NOMO-1 treated with dmso at 0.1 percent for 144 hours (cell line): ENCODE measurements around the gene SNRPA1.

Source experiments
- DNase-seq: peaks from one replicate; lab custom pipeline; 2025; ENCODE audit not compliant: unreplicated experiment; lab: John Stamatoyannopoulos, UW

The SNRPA1 gene

DNA sequence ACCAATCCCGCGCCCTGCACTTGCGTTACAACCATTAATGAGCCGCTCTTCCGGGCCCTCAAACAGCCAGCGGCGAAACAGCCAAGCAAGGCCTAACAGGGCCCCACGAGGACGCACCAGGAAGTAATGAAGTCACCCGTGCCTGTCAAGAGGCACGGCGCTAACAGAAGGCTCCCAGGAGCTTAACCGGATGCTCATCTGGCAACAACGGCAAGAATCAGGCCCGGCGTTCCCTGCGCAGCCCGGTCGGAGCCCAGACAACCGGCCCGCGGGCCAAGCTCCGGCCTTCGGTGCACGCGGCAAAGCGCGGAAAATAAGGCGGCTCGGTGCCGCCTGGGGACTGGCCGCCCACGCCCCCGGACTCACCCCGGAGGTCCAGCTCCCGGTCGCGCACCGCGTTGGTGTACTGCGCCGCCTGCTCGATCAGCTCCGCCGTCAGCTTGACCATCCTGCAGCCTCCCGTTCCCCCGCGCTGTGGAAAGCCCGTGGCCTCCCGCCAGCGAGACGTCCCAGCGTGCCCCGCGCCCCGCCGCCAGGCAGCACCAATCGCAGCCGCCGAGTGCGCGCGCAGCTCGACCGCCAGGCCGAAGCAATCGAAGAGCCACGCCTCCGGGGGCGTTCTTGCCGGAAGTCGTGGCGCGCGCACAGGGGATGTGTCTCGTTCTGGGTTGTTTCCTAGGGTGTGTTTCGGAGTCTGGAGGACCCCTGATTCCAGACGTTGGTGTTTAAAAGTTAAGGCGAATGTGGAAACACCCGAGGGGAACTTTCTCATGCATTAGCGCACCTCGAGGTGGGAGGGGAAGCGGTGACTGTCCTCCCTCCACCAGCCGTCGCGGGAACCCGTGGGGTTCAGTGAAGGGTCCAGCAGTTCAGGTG is at the start of gene SNRPA1:
SNRPA1 (minus strand) TSS at position 518 of the 876 bp plus-strand sequence; CDS start at position 448, 70 bp downstream.
- DNase-seq, result peak; percentile 91

DNA sequence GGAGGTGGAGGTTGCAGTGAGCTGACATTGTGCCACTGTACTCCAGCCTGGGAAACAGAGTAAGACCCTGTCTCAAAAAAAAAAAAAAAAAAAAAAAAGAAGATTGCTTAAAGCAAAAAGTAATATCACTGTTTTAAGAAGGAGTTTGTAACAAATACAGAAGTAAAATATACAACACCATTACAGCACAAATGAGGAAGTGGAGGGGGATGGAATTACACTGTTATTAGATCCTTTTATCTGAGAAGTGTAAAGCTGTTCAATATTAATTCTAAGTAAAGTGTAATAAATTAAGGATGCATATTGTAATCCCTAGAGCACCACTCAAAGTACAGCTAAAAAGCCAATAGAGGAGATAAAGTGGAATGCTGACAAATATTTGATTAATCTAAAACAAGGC is 47.0 kb upstream of the SNRPA1 start:
- peak; percentile 4 for DNase-seq

- DNase-seq, result no peak
These were observed 43.5 kb upstream of the SNRPA1 start for GRCh38 chr15:101338502-101339057.

- DNase-seq, result no peak
These were observed 42.9 kb upstream of the SNRPA1 start for GRCh38 chr15:101337976-101338375.

DNA sequence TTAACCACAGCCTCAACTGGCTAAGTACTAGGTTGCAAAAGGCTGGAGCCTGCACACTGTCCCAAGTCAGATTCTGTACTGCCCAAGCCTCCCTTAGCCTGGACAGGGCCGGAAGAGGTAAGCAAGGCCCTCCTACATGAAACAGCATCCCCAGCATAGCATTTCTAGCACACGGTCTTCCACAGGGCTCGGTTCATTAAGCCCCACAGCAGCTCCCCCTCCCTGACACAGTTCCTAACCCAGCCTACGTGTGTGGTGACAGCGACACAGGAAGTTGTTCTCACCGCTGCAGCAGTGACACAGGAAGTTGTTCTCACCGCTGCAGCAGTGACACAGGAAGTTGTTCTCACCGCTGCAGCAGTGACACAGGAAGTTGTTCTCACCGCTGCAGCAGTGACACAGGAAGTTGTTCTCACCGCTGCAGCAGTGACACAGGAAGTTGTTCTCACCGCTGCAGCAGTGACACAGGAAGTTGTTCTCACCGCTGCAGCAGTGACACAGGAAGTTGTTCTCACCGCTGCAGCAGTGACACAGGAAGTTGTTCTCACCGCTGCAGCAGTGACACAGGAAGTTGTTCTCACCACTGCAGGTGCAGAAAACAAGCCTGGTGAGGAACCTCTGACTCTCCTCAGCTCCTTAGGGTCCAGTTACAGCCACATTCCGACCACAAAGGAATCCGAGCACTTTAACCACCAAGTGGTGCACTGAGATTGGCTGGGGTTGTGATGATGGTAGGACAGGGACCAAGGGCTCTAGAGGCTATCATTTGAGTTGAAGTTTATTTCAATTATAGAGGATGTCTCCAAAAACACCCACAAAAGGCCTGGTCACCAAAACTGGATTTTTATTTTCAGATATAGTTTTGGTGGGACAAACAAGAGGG is 39.1 kb upstream of the SNRPA1 start:
- DNase-seq, result peak; percentile 1

GRCh38 chr15:101332061-101332467 is 37.0 kb upstream of the SNRPA1 start:
- DNase-seq, result no peak

- DNase-seq, result no peak
These were observed 34.9 kb upstream of the SNRPA1 start for GRCh38 chr15:101329867-101330380.

DNA sequence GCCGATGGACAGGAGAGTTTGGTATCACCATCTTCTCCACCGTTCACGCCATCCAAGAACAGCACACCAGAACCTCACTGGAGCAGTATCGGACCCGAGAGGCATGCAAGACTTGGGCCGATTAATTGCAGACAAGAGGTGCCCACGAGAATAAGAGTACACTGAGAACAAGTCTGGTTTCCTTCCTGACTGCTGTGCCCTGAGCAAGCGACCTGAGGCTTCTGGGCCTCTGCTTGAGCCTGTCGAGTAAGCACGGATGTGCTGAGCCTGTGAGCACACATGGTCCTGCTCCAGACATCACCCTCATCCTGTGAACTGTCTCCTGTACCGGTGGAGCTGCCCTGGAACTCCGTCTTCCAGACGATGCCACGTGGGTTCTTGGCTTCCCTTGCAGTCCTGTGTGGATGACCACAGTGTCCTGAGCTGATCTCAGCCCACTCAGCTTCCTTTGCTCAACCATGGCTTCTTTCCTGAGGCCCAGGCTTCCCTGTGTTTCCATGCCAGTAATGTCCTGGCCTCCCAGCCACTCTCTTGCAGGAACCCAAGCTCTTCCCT is 34.3 kb upstream of the SNRPA1 start:
- no peak for DNase-seq

GRCh38 chr15:101328001-101328400 is 33.0 kb upstream of the SNRPA1 start:
- no peak for DNase-seq

DNA sequence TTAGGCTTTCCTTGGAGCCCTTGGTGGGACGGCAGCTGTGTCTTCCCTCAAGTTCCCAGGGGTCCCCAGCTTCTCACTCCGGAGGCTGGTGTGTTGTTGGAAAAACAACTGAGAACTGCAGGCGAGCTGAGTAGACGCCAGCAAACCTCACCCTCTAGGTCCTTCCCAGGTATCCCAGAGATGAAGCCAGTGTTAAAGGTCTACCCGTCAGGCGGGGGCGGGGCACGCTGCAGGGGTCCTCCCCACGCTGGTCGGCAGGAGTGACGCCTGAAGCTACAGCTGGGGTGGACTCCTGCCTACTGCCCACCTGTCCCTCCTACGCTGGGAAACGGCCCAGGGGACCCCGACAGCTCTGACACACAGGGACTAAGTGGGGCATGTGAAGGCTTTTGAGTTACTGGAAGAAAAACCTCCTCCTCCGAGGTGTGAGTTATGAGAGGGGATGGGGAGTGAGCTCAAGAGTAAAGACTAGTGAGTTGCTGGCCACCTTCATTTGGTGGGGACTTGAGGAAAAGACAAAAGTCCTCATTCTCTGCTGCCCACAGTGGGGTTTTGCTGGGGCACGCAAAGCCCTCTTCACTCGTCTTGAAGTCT is 32.2 kb upstream of the SNRPA1 start:
- no peak for DNase-seq

- DNase-seq, result no peak
These were observed 31.6 kb upstream of the SNRPA1 start for GRCh38 chr15:101326462-101327146.

DNA sequence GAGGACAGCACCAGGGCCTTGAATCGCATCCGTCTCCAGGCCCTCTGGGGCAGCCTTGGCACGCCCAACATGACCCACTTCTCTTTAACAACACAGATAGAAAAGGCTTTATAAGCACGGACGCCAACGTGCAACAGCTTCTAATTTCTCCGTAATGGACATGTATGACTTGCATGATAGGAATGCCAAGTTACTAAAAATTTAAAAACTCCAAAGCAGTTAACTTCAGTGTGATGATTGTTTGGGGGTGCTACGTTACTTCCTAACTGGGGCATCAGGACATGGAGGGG is 30.9 kb upstream of the SNRPA1 start:
- no peak for DNase-seq

- DNase-seq, result no peak
These were observed 30.4 kb upstream of the SNRPA1 start for GRCh38 chr15:101325263-101326025.

- no peak for DNase-seq
These were observed 29.6 kb upstream of the SNRPA1 start for GRCh38 chr15:101324524-101325177.

GRCh38 chr15:101323793-101324523 is 28.9 kb upstream of the SNRPA1 start:
- no peak for DNase-seq

DNA sequence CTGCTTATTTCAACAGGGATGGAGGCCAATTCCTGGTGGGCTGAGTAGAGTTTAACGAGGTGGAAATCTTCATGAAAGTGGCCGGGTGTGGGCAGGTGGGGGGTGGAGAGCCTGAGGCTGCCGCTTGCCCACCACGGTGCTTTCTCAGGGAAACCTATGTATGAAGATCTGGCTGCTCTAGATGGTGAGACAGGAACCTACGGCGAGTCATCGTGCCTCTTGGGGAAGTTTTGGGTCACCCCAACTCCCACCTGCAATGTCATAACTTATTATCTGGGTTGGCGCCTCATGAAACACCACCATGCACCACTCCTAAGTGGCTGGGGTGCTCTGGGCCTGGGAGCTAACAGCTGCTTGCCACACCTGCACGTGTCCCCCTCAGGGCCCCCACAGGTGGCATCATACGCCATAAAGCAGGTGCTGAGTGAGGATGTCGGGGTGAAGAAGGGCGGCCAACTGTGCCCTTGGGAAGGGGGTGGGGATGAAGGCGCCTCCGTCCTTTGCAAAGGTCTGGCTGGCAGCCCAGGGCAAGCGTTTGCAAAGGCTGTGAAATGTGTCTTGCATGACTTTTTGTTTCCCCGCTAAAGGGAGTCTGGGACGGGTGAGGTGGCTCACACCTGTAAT is 27.9 kb upstream of the SNRPA1 start:
- no peak for DNase-seq

DNA sequence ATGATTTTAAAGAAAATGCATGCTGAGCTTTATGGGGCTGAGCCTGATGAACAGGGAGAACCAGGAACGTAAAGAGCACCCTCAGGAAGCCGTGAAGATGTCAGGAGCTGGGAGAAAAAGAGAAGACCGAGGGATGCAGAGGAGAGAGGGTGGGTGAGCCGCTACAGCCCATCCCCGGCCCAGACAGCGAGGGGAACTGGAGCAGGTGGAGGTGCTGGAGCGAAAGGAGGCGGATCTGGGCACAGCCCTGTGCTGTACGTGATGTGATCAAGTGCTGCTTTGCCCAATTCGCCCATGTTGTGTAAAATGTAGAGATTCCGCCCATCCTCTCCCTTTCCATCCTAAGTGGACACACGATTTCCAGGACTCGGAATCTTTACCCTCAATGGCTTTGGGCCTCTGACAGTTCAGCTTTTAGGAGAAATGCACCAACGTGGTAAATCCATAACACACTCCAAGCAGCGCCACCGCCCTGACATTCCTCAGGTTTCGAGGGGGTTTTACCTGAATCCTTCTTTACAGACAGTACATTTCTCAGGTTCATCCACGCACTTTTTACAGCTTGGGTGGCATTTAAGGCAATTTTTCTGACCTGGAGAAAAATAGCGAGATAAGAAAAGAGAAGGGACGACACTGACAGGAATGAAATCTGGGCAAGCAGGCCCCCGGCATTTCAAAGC is 27.1 kb upstream of the SNRPA1 start:
- DNase-seq, result no peak
